ENCODE results near the gene ST6GALNAC6.

- TF ChIP-seq, protein P1, sequence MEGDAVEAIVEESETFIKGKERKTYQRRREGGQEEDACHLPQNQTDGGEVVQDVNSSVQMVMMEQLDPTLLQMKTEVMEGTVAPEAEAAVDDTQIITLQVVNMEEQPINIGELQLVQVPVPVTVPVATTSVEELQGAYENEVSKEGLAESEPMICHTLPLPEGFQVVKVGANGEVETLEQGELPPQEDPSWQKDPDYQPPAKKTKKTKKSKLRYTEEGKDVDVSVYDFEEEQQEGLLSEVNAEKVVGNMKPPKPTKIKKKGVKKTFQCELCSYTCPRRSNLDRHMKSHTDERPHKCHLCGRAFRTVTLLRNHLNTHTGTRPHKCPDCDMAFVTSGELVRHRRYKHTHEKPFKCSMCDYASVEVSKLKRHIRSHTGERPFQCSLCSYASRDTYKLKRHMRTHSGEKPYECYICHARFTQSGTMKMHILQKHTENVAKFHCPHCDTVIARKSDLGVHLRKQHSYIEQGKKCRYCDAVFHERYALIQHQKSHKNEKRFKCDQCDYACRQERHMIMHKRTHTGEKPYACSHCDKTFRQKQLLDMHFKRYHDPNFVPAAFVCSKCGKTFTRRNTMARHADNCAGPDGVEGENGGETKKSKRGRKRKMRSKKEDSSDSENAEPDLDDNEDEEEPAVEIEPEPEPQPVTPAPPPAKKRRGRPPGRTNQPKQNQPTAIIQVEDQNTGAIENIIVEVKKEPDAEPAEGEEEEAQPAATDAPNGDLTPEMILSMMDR (conservative IDR thresholded peaks at IDR 0.05 in 1 of 2, IDR thresholded peaks at IDR 0.05 in 1 of 2; ENCODE audit: extremely low read depth in 1 of 2, insufficient read depth in 1 of 2, low read depth in 1 of 2, low read length in 2 of 2), result no peak
- TF ChIP-seq EZH2 (IDR thresholded peaks at IDR 0.05; ENCODE audit: borderline replicate concordance, low read length), result no peak
Measured at GRCh38 chr9:127898433-127899127, 823 bp downstream of the ST6GALNAC6 start.

Measured in mammary epithelial cell (primary cell).